HG02571 (cell line): ENCODE data around the gene GK2.

Source experiments
- ATAC-seq: cut with Tn5 transposase; IDR thresholded peaks from one replicate; pipeline ENCODE4 v1.9.1; 2021; ENCODE audit warnings: mild to moderate bottlenecking, moderate library complexity; ENCODE audit not compliant: unreplicated experiment

Gene GK2

DNA sequence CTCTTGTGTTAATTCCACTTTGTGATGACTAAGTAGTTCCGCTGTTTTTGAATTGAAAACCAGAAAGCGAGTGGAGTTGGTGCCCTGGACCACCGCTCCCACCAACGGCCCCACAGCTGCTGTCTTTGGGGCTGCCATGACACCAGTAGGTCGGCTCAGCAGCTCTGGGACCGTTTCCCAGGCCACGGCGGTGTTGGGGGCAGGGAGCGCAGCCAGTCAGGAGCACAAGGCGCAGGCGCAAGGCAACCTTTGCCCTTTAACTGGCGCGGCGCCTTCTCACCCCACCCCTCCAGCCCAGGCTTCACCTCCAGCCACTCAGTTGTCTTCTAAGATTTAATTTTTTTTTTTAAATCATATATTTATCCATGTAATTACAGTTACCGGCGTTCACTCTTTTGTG, at the start of gene GK2:
TSS of gene GK2 (minus strand) at position 166 of the 400 bp plus-strand sequence. CDS start at position 138, 28 bp downstream.
- no peak for ATAC-seq

DNA sequence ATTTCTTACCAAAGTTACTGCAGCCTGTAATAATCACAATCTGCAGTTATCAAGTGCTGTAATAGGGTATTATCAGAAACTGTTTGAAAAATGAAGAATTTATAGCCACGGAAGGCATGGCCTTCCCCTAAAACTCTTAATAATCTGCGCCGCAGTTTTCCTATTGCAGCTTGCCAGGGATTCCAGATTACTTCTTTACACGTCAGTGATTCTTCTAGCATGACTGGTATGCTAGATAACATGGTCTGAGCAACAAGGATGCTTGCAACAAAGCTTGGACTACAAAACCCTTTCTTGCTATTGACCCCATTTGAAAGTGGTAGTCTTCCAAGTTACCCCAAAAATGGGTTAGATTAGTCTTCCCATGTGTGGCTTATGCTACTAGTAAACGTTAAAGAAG, 47.2 kb upstream of the GK2 start:
- no peak for ATAC-seq

DNA sequence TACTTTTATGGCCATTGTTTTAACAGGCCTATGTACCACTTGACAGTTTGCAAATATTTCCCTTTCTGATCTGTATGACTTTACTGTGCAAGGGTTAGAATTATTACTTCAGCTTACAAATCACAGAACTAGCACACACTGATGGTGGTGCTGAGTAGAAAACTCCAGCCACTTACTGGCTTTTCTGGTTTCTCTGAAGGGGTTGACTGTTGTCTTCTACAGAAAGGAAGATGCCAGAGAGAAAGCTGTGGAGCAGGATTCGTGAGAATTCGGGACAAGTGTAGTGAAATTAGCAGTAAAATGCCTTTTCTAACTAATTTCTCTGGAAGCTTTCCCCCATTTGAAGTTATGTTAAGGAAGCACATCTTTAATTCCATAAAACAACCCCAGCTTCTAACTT, 46.6 kb upstream of the GK2 start:
- ATAC-seq = no peak

DNA sequence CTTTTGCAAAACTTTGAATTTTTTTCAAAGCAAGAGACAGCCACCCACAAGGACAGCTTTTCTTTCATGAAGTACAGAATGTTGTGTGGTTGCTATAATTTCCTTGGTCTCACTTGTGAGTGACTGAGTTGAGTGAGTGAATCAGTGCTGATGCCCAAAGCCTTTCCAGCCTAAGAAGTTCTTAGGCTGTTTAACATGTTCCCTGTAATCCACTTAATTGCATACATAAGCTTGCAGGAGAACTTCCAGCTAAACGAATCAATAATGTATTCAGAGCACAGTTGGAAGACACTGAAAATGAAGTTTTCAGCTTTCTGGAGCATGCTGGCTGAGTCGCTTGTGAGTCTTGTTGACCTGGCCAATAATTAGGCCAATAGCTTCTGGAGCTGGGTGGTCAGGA, 42.0 kb upstream of the GK2 start:
- ATAC-seq = no peak

DNA sequence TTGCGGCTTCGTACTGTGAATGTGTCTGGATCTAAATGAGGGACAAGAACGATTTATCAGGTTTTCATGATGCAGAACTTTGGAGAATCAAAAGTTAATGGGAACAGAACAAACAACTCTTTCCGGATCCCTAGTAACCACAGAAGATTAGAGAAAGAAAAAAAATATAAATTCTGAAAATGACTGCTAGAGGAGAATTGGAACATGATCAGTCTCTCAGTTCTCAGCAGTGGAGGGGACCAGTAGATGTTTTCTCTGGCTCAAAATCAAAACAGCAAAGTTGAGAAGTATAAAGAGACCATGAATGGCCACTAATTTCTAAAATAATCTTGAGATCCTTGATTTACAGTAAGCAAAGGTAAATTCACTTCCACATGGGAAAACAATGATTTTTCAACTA, 38.1 kb upstream of the GK2 start:
- ATAC-seq = no peak

DNA sequence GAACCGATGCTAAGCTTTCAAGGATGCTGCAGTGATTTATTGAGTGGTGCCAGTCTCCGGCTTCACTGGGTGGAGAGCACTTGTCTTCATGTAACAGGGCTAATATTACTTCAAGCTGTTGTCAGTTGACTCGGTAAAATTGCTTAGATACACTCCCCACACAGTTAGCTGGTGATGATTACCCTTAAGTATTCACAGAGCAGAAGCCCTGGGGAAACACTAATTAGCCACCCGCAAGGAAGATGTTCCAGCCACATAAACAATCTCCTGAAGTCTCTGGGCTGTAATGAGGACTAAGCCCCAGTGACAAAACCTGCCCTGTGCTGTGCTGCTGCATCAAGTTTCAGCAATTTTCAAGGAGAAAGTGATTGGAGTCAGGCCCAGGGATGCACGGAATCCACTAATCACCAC, 37.3 kb upstream of the GK2 start:
- ATAC-seq = no peak

DNA sequence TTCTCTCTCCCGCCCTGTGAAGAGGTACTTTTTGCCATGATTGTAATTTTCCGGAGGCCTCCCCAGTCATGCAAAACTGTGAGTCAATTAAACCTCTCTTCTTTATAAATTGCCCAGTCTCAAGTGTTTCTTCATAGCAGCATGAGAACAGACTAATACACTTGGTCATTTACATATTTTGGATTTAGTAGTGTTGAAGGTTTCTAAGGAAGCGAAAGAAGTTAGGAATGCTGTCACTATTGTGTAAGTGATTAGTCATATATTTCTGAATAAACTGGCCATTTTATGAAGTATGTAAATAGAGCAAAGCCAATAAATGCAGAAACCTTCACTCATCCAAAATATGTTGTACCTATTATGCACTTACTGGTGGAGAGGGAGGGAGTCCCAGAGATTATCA, 34.4 kb upstream of the GK2 start:
- ATAC-seq = no peak

DNA sequence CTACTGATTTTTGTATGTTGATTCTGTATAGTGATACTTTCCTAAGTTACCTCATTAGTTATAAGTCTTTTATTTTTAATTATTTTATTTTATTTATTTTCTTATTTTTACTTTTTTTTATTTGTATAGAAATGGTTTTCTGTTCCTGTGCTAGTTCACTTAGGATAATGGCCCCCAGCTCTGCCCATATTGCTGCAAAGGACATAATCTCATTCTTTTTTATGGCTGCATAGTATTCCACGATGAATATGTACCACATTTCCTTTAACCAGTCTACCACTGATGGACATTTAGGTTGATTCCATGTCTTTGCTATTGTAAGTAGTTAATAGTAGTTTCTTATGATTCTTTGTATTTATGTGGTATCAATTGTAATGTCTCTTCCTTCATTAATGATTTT, 31.5 kb upstream of the GK2 start:
- no peak for ATAC-seq

DNA sequence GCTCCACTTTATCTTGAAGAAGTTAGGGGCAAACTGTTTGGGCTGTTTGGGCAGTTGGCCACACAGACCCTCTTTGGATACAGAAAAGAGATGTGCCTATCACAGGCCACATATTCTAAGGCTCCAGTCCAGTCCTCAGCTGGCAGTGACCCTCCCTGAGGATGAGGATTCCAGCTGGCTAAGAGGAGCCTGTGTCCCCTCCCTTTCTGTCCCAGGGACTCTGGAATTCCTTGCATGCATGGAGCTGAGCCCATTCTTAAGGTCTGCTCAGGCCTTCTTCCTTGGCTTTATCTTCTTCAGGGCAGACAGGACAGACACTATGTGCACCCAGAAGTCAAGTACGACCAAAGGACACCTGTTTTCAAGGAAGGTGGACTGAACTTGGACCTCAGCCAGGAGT, 23.8 kb upstream of the GK2 start:
- ATAC-seq = no peak

DNA sequence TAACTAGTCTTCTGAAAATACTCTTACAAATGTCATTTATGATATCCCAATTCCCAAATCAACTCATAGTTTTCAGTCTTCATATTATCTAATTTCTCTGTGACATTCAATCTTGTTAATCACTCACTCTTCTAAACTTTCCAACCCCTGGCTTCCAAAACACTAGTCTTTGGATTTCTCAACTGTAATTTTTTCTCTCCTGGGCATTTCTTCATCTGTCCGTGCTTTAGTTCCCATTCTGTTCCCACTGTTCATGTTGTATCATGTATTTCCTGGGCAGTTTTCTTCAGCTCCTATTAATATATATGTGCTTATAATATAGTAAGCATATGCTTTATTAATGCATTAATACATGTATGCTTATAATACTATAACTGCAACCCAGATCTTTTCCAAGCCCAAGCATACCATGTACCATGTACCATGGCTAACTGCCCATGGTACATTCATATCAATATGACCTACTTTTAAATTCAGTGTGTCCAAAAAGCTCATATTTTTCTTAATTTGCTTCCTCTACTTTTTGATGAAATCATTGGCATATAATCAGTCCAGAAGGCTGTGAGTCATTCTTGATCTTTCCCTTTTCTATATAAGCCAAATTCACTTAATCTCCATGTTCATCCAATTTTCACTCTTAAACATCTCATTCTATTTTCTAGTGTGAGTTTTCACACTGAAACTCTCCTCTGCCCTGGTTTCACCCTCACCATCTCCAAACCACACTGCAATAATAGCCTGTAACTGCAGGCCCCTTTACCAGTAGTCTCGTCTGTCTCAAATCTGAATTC, 21.3 kb upstream of the GK2 start:
- no peak for ATAC-seq

DNA sequence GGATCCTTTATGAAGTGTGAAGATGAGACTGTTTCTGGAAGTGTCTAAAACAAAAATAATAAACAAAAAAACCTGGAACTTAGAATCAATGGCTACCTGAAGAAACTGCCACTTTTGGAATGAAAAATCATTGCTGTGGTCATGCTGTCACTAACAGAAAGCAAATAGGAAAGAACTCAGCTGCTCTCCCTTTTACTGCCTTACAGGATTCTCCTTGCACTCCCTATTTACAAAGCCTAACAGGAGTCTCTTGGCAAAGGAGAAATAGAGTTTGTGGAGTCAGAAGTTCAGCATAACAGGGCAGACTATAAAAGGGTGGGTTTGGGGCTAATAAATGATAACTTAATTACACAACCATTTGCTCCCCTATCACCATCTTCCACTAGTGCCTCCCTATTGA, 19.0 kb upstream of the GK2 start:
- no peak for ATAC-seq

DNA sequence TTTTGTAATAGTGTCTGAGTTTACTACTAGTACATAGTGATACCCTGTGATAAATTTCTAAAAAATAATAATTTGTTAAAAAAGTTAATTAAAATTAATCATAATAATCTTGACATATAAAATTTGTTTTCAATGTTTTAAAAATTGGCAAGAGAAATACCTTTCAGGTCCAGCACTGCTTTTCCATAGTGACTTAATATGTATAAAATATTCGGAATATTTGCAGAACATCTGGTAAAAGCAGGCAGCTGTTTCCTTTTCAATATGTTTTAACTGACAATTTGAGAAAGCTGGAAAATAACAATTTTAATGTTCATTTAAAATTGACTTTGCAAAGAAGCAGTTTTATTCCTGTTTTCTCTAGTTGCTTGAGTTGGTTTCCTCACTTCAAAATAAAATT, 17.6 kb upstream of the GK2 start:
- ATAC-seq = no peak

DNA sequence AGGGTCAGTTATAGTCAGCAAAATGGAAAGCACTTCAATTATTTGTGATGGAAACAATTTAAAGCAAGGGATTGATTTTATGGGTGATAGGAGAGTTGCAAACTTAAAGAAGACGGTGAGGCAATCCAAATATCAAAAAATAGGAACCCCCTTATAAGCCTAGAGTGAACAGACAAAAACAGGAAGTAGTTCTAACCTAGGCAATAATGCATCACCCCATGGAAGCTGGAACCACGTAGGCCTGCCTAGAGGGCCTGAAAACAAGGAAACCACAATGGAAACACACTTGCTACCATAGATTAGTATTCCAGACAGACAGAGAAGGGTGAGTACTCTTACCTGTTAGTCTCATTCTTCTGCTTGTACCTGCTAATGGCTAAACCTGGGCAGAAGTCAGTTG, 13.5 kb upstream of the GK2 start:
- no peak for ATAC-seq

DNA sequence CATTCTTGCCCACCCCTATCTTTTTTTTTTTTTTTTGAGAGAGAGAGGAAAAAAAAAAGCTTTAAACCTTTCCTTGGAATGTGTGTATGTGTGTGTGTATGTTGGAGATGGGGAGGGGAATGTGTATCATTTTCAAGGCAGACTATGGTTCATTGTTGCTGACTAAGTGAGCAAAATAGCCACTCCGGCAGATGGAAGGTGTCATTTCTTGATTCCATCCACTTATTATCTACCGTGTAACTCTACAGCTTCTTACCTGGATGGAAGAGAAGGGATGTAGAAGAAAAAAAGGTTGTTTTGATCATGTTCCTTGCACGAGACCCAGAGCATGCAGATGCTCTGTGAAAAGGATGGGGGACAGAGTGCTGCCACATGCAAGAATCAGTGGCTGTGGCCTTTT, 5.9 kb upstream of the GK2 start:
- ATAC-seq = no peak

DNA sequence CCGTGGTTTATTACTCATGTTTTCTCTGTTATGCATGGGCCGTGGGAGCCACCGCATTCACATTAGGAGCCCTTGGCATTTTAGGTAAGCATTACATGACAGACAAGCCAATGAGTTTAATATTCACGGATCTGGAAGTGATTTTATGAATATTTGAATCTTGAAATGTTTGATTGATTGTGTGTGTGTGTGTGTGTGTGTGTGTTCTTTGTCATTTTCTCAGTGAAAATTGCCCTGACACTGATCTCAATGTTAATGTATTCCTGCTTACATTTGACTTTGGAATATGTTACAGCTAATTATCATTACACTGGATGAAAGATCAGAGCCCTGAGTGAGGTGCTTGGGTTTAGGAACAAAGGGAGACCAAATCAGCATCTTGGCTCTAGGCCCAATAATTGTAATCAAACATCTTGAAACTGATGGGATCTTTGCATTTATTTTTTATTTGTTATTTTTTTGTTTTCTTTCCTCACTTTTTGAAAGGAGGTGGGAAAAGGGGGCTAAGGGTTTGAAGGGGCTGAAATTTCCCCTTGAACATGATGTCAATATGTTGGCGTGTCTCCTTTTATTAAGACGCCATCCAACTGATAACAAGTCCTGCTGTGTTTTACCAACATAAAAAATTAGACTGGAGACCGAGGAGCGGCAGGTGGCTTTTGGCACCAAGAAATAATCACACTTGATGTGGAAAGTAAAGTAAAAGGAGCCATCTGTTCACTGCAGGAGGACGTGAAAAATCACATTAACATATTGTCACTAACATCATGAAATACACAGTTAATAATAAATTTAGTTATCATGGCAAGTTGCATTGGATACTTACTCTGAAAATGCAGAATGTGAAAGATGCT, 5.2 kb upstream of the GK2 start:
- ATAC-seq = no peak

DNA sequence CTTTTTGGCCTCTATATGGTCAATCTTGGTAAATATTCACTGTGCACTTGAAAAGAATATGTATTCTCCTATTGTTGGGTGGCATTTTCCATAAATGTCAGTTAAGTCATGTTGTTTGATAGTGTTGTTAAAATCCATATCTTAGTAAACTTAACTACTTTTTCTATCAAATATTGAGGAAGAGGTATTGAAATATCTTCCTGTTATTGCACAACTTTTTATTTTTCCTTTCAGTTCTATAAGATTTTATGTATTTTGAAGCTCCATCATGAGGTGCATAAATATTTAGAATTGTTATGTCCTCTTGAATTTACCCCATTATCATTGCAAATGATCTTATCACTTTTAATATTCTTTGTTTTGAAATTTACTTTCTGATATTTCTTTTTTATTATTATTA, 3.4 kb downstream of the GK2 start:
- ATAC-seq = no peak

DNA sequence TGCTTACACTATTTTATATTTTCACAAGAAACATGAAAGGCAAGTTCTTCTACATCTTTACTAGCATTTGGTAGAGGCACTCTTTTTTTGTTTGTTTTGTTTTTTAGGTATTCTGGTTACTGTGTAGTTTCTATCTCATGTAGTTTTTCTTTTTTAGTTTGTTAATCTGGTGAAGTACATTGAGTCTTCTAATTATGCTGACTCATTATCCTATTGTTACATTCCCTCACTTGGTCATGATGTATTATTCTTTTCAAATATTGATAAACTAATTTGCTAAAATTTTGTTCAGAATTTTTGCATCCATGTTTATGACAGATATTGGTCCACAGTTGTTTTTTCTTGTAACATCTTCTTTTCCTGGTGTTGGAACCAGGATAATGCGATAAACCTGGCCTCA, 4.7 kb downstream of the GK2 start:
- ATAC-seq = no peak

DNA sequence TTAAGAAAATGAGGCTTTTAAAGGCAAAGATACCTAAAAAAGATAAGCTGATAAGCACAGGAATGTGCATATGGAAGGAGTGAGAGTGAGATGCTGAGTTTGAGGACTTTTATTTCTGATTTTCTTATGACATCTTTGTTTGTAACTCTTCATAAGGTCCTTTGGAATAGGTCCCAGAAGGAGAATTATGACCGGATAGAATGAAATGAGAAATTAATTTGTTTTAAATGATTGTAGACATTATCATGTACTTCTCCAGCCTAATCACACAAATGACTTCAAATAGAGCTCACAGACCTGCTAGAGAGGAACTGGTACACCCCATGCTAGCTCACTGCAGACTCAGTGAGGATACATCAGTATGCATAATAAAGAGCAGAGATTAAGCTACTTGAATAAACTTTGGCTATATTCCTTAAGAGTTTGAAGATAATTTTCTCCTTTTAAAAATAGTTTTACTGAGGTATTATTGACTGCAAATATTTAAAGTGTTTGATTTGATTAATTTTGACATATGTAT, 5.6 kb downstream of the GK2 start:
- no peak for ATAC-seq

DNA sequence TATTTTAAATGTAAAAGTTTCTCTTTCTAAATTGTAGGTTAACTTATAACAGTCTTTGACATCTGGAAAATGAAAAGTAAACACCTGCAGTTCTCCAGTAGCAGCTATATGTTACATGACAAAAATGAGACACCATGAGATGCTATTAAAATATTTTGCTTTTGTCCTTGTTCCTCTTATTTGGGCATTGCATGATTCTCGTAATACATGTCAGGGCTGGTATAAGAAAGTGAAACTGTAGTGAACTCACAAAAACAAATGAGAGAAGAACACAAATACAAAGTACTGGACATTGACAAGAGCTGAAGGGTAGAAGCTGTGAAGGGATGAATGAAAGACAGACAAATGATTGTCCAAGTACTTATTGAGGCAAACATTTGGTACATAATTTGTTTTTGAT, 9.0 kb downstream of the GK2 start:
- ATAC-seq = no peak

DNA sequence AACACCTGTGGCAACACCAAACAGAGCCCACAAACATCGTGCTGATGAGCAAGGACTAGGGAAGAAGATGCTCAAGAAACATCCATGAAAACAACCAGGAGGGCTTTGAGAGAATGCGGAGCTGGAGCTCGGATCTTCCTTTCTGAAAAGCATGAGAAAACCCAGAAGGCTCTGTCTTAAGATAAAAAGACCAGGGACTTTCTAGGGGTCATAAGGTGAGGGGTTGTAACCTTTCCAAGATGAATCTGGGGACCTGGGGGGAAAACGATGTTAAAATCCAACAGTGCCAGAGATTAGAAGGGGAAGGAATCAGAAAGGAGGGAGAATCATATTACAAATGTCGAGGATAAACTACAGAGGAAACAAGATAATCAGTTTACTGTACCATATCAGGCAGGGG, 10.1 kb downstream of the GK2 start:
- no peak for ATAC-seq

DNA sequence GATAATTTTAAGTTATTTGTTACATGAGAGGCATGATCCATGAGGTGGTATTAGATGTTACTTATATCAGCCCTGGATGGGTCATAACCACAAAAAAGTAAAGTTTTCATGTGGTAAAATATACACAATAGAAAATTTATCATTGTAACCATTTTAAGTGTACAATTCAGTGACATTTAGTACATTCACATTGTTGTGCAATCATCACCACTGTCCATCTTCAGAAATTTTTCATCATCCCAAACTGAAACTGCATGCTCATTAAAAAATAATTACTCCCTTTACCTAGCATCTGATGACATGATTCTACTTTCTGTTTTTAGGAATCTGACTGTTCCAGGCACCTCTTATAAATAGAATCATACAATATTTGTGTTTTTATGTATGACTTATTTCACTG, 11.2 kb downstream of the GK2 start:
- no peak for ATAC-seq

DNA sequence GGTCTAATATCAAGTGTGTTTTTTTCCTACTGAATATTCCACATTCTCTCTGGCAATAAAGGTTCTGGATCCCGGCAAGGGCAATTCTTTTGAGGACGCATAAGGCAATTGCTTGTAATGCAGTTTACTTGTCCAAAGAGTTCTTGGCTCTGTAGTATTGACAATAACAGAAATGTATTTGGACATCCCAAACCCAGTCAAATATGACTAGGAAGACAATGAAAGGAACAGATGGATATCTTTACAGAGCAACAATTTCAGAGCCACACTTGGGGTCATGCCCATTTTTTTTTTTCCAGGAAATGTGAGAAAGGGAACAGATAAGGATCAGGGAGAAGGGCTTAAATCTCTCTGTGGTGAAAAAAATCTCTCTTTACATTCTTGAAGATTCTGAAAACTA, 12.2 kb downstream of the GK2 start:
- no peak for ATAC-seq
